Upper lobe of left lung (tissue), 4 donors: ENCODE measurements around the gene CDC25C.

ENCODE experiments used
- CTCF ChIP-seq, 6 experiments: fragments of 450-650 bp in 4 of 6; fragments of 200-600 bp in 2 of 6; sonication (generic) in 2 of 6; IDR thresholded peaks; one replicate each; pipeline ENCODE4 v1.5.1; 2016 to 2019; ENCODE audit warnings: antibody characterized with exemption in 6 of 6
- EP300 ChIP-seq, 4 donors: sonication (generic); formaldehyde crosslinking; IDR thresholded peaks; one replicate each; pipeline ENCODE4 v1.5.1; 2017; ENCODE audit warnings: antibody characterized with exemption in 4 of 4, control low read depth in 2 of 4
- POLR2A ChIP-seq, 4 donors: fragments of 450-650 bp; IDR thresholded peaks; one replicate each; pipeline ENCODE4 v1.5.1; 2016 to 2017; ENCODE audit warnings: antibody characterized with exemption in 4 of 4, mild to moderate bottlenecking in 2 of 4
- POLR2AphosphoS5 ChIP-seq, 2 donors: sonication (generic); formaldehyde crosslinking; IDR thresholded peaks; one replicate each; pipeline ENCODE4 v1.5.1; 2017; ENCODE audit warnings: antibody characterized with exemption in 2 of 2

- TF ChIP-seq CTCF (IDR thresholded peaks at IDR 0.05) (no peak), POLR2AphosphoS5 (IDR thresholded peaks at IDR 0.05) (no peak), POLR2A (IDR thresholded peaks at IDR 0.05) (no peak), EP300 (IDR thresholded peaks at IDR 0.05) (no peak)
These were observed 29.4 kb upstream of the CDC25C start for GRCh38 chr5:138360941-138361452.
